Loucy (cell line): ENCODE measurements around the gene SGMS1.

Experiments
- H2AFZ ChIP-seq: fragments of 200-600 bp; sonication (generic); 2 replicates; pipeline ENCODE4 v1.6.0; 2016; ENCODE audit warnings: antibody characterized with exemption, mild to moderate bottlenecking, low read length, moderate library complexity
- H3F3A ChIP-seq: fragments of 200-600 bp; 2 replicates; pipeline ENCODE4 v1.6.0; 2016; ENCODE audit warnings: antibody characterized with exemption, low read depth, mild to moderate bottlenecking
- H3K27me3 ChIP-seq: fragments of 200-600 bp; sonication (generic); 2 replicates; pipeline ENCODE4 v1.6.1; 2014; ENCODE audit warnings: low read length, mild to moderate bottlenecking; ENCODE audit not compliant: insufficient read depth, poor library complexity, severe bottlenecking
- H3K36me3 ChIP-seq: fragments of 200-600 bp; sonication (generic); 2 replicates; pipeline ENCODE4 v1.6.1; 2016; ENCODE audit warnings: low read length; ENCODE audit not compliant: insufficient read depth
- H3K4me1 ChIP-seq: fragments of 200-600 bp; sonication (generic); 2 replicates; pipeline ENCODE4 v1.5.1; 2014; ENCODE audit warnings: low read length, mild to moderate bottlenecking; ENCODE audit not compliant: insufficient read depth, poor library complexity, severe bottlenecking
- H3K4me2 ChIP-seq: fragments of 200-600 bp; sonication (generic); 2 replicates; pipeline ENCODE4 v1.6.0; 2014; ENCODE audit warnings: antibody characterized with exemption, low read length, low read depth, mild to moderate bottlenecking; ENCODE audit not compliant: poor library complexity, severe bottlenecking
- H3K4me3 ChIP-seq: fragments of 200-600 bp; sonication (generic); 2 replicates; pipeline ENCODE4 v1.5.1; 2014; ENCODE audit warnings: low read length, mild to moderate bottlenecking, mixed read lengths; ENCODE audit not compliant: poor library complexity, severe bottlenecking
- H3K79me2 ChIP-seq: fragments of 200-600 bp; sonication (generic); 2 replicates; pipeline ENCODE4 v1.6.1; 2014; ENCODE audit warnings: low read length; ENCODE audit not compliant: insufficient read depth
- H3K9ac ChIP-seq: fragments of 200-600 bp; sonication (generic); 2 replicates; pipeline ENCODE4 v1.6.0; 2014; ENCODE audit warnings: mild to moderate bottlenecking, low read depth, low read length, moderate library complexity; ENCODE audit not compliant: poor library complexity, severe bottlenecking
- H3K9me2 ChIP-seq: fragments of 200-600 bp; sonication (generic); replicated peaks from 2 replicates; pipeline ENCODE4 v1.6.1; 2016; ENCODE audit warnings: low read depth, low read length, mixed read lengths
- H3K9me3 ChIP-seq: fragments of 200-600 bp; sonication (generic); 2 replicates; pipeline ENCODE4 v1.6.1; 2014; ENCODE audit warnings: mild to moderate bottlenecking, antibody characterized with exemption, low read length, low read depth; ENCODE audit not compliant: insufficient read depth
- H4K20me1 ChIP-seq: fragments of 200-600 bp; sonication (generic); 2 replicates; pipeline ENCODE4 v1.6.0; 2014; ENCODE audit warnings: antibody characterized with exemption, low read length, mild to moderate bottlenecking; ENCODE audit not compliant: insufficient read depth, poor library complexity, severe bottlenecking
- EZH2phosphoT487 ChIP-seq: fragments of 200-600 bp; IDR thresholded peaks from 2 replicates; pipeline ENCODE4 v1.6.1; 2018; ENCODE audit warnings: antibody characterized with exemption, mild to moderate bottlenecking, moderate library complexity, borderline replicate concordance
- TF ChIP-seq, protein P1 (sequence below): fragments of 200-600 bp; sonication (generic); conservative IDR thresholded peaks from 2 replicates; pipeline ENCODE4 v1.5.1; 2014; ENCODE audit warnings: mild to moderate bottlenecking, antibody characterized with exemption, low read length

The SGMS1 gene

GRCh38 chr10:50299948-50300669 is 323.6 kb downstream of the SGMS1 start:
- Histone ChIP-seq H2AFZ (no peak overlapping the region), H3K9me3 (no peaks in the 10 kb centered on the region), H3K9ac (no peak overlapping the region), H4K20me1 (no peaks in the 10 kb centered on the region), H3K36me3 (no peaks in the 10 kb centered on the region), H3K79me2 (no peaks in the 10 kb centered on the region), H3K27me3 (no peaks in the 10 kb centered on the region), H3F3A (no peaks in the 10 kb centered on the region), H3K4me1 (no peaks in the 10 kb centered on the region), H3K4me2 (no peak overlapping the region), H3K9me2 (no peaks in the 10 kb centered on the region), H3K4me3 (no peak overlapping the region)
- TF ChIP-seq, protein P1, sequence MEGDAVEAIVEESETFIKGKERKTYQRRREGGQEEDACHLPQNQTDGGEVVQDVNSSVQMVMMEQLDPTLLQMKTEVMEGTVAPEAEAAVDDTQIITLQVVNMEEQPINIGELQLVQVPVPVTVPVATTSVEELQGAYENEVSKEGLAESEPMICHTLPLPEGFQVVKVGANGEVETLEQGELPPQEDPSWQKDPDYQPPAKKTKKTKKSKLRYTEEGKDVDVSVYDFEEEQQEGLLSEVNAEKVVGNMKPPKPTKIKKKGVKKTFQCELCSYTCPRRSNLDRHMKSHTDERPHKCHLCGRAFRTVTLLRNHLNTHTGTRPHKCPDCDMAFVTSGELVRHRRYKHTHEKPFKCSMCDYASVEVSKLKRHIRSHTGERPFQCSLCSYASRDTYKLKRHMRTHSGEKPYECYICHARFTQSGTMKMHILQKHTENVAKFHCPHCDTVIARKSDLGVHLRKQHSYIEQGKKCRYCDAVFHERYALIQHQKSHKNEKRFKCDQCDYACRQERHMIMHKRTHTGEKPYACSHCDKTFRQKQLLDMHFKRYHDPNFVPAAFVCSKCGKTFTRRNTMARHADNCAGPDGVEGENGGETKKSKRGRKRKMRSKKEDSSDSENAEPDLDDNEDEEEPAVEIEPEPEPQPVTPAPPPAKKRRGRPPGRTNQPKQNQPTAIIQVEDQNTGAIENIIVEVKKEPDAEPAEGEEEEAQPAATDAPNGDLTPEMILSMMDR, result no peak
- no peak for TF ChIP-seq EZH2phosphoT487

DNA sequence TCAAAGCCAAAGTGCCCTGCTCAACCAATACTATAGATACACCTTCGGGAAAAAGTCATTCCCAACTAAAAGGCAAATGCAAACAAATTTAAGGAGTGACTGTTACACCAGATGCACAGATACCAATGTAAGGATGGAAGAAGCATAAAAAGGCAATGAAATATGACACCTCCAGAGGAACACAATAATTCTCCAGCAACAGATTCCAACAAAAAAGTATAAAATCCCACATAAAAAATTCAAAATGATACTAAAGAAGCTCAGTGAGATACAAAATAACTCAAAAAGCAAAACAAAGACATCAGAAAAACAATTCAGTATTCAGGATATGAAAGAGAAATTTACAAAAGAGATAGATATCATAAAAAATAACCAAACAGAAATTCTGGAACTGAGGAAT is 328.4 kb downstream of the SGMS1 start:
- H2AFZ ChIP-seq, result no peak overlapping the region
- no peaks in the 10 kb centered on the region for H3K36me3 ChIP-seq
- no peak overlapping the region for H3K9ac ChIP-seq
- no peaks in the 10 kb centered on the region for H4K20me1 ChIP-seq
- no peaks in the 10 kb centered on the region for H3K9me3 ChIP-seq
- H3K27me3 ChIP-seq, result no peaks in the 10 kb centered on the region
- no peak overlapping the region for H3K4me2 ChIP-seq
- TF ChIP-seq, protein P1, result no peak
- no peak for TF ChIP-seq EZH2phosphoT487
- no peaks in the 10 kb centered on the region for H3F3A ChIP-seq
- no peaks in the 10 kb centered on the region for H3K4me1 ChIP-seq
- no peak overlapping the region for H3K4me3 ChIP-seq
- no peaks in the 10 kb centered on the region for H3K79me2 ChIP-seq
- no peaks in the 10 kb centered on the region for H3K9me2 ChIP-seq

DNA sequence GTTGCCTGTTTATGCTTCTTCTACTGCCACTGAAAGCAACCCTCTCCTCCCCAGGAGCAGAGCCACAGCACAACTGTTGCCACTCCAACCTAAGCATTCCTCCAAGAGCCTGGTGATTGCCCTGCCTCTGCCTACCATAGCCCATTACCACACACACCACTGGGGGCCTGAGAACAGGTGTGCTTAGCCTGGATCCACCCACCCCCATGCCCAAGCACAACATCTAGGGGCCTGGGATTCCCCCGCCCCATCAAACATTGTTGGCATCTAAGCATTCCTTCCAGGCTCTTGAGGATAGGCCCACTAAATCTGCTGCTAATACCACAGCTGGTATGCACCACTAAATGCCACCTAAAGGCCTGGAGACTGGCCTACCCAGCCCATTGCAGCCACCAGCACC is 329.2 kb downstream of the SGMS1 start:
- no peaks in the 10 kb centered on the region for H3K36me3 ChIP-seq
- no peaks in the 10 kb centered on the region for H3K9me2 ChIP-seq
- no peak overlapping the region for H3K9ac ChIP-seq
- no peaks in the 10 kb centered on the region for H3K79me2 ChIP-seq
- no peak overlapping the region for H3K4me2 ChIP-seq
- TF ChIP-seq, protein P1, result no peak
- no peak for TF ChIP-seq EZH2phosphoT487
- H3K4me1 ChIP-seq, result no peaks in the 10 kb centered on the region
- H3K9me3 ChIP-seq, result no peaks in the 10 kb centered on the region
- H3K4me3 ChIP-seq, result no peak overlapping the region
- no peak overlapping the region for H2AFZ ChIP-seq
- H4K20me1 ChIP-seq, result no peaks in the 10 kb centered on the region
- no peaks in the 10 kb centered on the region for H3F3A ChIP-seq
- H3K27me3 ChIP-seq, result no peaks in the 10 kb centered on the region
